Muscle layer of colon (tissue), 2 donors: ENCODE data around the gene GSTM1.
A peak's percentile ranks its signal among the peaks of the same experiment; 100 is the strongest.
"Not testable (repeated sequence)": the region's sequence is repeated elsewhere in the genome, so short reads cannot be mapped to it uniquely, and the experiment has no call there.

Experiments used
- H3K27ac ChIP-seq: one replicate; pipeline ENCODE4 v1.7.0; 2013; ENCODE audit warnings: low read depth, mild to moderate bottlenecking, low read length, moderate library complexity
- H3K27me3 ChIP-seq, 2 donors: one replicate each; pipeline ENCODE4 v1.7.0; 2013; ENCODE audit warnings: low read length in 2 of 2, mild to moderate bottlenecking in 2 of 2; ENCODE audit not compliant: insufficient read depth in 2 of 2, control insufficient read depth in 1 of 2
- H3K36me3 ChIP-seq: one replicate; pipeline ENCODE4 v1.7.0; 2013; ENCODE audit warnings: mild to moderate bottlenecking, low read length; ENCODE audit not compliant: insufficient read depth
- H3K4me1 ChIP-seq: one replicate; pipeline ENCODE4 v1.7.0; 2013; ENCODE audit warnings: mild to moderate bottlenecking, low read length; ENCODE audit not compliant: insufficient read depth
- H3K4me3 ChIP-seq, 2 donors: one replicate each; pipeline ENCODE4 v1.7.0; 2013; ENCODE audit warnings: low read length in 2 of 2, low read depth in 1 of 2, mild to moderate bottlenecking in 1 of 2, moderate library complexity in 1 of 2
- H3K9ac ChIP-seq: one replicate; pipeline ENCODE4 v1.7.0; 2013; ENCODE audit warnings: low read length
- H3K9me3 ChIP-seq: one replicate; pipeline ENCODE4 v1.7.0; 2013; ENCODE audit warnings: mild to moderate bottlenecking, low read length
- donor health status: abdominal sarcoma.
- donor health status: Adenocarcinoma of cecum.

The GSTM1 gene

GRCh38 chr1:109661391-109661790, 26.2 kb upstream of the GSTM1 start:
- Histone ChIP-seq H3K27ac (no peak overlapping the region), H3K4me1 (no peaks in the 10 kb centered on the region), H3K9ac (no peak overlapping the region), H3K9me3 (no peaks in the 10 kb centered on the region), H3K4me3 (no peak overlapping the region), H3K36me3 (peaks cover 23% of the 10 kb centered on the region), H3K27me3 (no peaks in the 10 kb centered on the region)

DNA sequence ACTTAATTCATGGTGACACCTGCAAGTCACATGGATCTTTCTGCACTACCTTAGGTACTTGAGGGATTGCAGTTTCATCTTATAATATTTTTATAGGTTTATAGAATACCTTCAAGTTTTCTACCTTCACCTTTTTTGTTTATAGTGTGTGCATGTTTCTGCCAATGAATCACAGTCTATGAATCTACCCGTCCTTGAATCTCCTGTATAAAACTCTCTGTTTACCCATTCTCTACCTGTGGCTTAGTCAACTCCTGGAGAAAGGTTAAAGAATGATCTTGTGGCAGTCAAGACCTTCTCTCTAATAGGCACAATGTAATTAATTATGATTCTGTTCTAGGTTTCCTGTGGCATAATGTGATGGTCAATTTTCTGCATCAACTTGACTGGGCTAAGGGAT, 22.9 kb upstream of the GSTM1 start:
- Histone ChIP-seq H3K27me3 (no peaks in the 10 kb centered on the region), H3K4me3 (no peak overlapping the region), H3K4me1 (peaks cover 9% of the 10 kb centered on the region), H3K9ac (no peak overlapping the region), H3K27ac (no peak overlapping the region), H3K9me3 (no peaks in the 10 kb centered on the region), H3K36me3 (peaks cover 13% of the 10 kb centered on the region)

GRCh38 chr1:109667452-109668122, 20.0 kb upstream of the GSTM1 start, which contains the start of gene GSTM2:
Gene GSTM2 (plus strand): TSS chr1:109668057. CDS start chr1:109668116, 59 bp downstream.
- Histone ChIP-seq H3K27ac (peak within 1 kb of the TSS; percentile 41), H3K9me3 (no peaks in the 10 kb centered on the region), H3K36me3 (peaks cover 12% of the 10 kb centered on the region), H3K9ac (peak within 1 kb of the TSS; percentile 53), H3K4me3 (peak within 1 kb of the TSS; percentile 62 to 77), H3K27me3 (no peaks in the 10 kb centered on the region), H3K4me1 (peaks cover 13% of the 10 kb centered on the region)

DNA sequence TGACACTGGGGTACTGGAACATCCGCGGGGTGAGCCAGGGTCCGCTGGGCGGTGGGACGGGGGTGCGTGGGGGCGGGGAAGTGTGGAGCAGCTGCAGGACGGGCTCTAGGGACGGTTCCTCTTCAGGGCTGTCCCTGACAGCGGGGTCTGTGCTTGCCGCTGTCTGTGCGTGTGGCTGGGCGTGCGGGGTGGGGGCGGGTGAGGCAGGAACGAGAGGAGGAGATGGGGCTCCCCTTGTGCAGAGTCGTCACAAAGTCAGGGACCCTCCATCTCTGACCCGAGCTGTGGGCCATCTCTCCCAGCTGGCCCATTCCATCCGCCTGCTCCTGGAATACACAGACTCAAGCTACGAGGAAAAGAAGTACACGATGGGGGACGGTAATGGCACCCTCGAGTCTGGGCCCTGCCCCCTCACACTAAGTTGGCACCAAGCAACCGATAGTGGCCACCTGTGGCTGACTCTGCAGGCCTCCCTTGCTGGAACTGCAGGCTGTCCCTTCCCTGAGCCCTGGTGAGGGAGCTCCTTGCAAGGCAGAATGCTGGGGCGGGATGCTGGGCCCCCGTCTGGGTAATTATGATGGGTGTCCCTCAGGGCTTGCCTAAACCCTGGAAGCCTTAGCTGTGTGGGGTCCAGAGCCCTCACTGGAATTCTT, 19.4 kb upstream of the GSTM1 start:
- H3K4me3 ChIP-seq, result peak overlapping the region; percentile 62 to 77
- H3K9ac ChIP-seq, result peak overlapping the region; percentile 53
- H3K27ac ChIP-seq, result peak overlapping the region; percentile 41
- no peaks in the 10 kb centered on the region for H3K27me3 ChIP-seq
- peaks cover 13% of the 10 kb centered on the region for H3K4me1 ChIP-seq
- H3K9me3 ChIP-seq, result no peaks in the 10 kb centered on the region
- H3K36me3 ChIP-seq, result peaks cover 12% of the 10 kb centered on the region

GRCh38 chr1:109669246-109669948, 18.2 kb upstream of the GSTM1 start:
- no peak overlapping the region for H3K9ac ChIP-seq
- H3K36me3 ChIP-seq, result peaks cover 12% of the 10 kb centered on the region
- no peak overlapping the region for H3K4me3 ChIP-seq
- no peaks in the 10 kb centered on the region for H3K9me3 ChIP-seq
- peaks cover 13% of the 10 kb centered on the region for H3K4me1 ChIP-seq
- H3K27me3 ChIP-seq, result no peaks in the 10 kb centered on the region
- H3K27ac ChIP-seq, result no peak overlapping the region

DNA sequence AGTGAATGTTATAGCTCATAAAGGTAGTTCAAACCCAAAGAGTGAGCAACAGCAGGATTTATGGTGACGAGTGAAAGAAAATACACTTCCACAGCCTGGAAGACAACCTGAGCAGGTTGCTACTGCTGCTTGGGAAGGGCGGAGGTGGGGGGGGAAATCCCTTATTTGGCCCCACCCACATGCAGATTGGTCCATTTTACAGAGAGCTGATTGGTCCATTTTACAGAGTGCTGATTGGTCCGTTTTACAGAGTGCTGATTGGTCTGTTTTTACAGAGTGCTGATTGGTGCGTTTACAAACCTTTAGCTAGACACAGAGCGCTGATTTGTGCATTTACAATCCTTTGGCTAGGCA, 17.7 kb upstream of the GSTM1 start:
- not testable (repeated sequence) for H3K4me3 ChIP-seq

DNA sequence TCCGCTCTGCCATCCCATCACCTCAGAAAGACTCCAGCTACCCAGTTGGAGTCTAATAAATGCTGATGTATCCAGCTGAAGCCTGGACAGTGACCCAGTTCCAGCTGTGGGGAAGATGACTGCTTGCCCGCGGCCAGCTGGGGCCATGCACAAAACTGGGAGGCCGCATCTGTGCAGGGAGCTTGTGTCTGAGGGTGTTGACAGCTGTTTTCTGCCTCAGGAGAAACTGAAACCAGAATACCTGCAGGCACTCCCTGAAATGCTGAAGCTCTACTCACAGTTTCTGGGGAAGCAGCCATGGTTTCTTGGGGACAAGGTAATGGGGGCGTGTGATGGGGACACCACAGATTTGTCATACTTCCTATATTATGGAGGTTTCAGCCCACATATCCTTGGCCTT, 16.6 kb upstream of the GSTM1 start:
- H3K36me3 ChIP-seq, result peaks cover 7% of the 10 kb centered on the region
- H3K27ac ChIP-seq, result no peak overlapping the region
- no peak overlapping the region for H3K4me3 ChIP-seq
- H3K4me1 ChIP-seq, result peaks cover 13% of the 10 kb centered on the region
- H3K9me3 ChIP-seq, result no peaks in the 10 kb centered on the region
- no peaks in the 10 kb centered on the region for H3K27me3 ChIP-seq
- no peak overlapping the region for H3K9ac ChIP-seq

More for the DNA sequence above, 17.7 kb upstream of the GSTM1 start:
- H3K9ac ChIP-seq, H3K27me3 ChIP-seq, H3K36me3 ChIP-seq, H3K9me3 ChIP-seq, H3K27ac ChIP-seq: not testable (repeated sequence)
- H3K4me1 ChIP-seq, result peaks cover 13% of the 10 kb centered on the region

DNA sequence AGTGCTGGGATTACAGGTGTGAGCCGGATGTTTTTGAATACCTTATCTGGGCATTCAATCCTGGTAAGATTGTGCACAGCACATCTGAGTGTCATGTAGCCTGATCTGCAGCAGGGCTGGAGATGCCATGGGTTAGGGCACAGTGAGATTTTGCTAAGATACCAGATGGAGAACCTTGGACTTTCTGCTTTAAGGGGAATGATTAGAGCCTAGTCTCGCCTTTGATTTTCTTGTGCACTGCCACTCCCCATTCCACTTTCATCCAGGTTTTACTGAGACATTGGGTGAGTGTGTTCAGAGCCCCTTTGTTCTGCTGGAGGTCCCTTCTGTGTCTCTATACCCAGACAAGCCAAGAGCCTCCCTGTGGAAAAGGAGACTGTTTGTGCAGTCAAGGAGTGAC, 13.8 kb upstream of the GSTM1 start:
- not testable (repeated sequence) for H3K27me3 ChIP-seq, H3K4me1 ChIP-seq, H3K36me3 ChIP-seq, H3K4me3 ChIP-seq, H3K9me3 ChIP-seq, H3K9ac ChIP-seq, H3K27ac ChIP-seq

DNA sequence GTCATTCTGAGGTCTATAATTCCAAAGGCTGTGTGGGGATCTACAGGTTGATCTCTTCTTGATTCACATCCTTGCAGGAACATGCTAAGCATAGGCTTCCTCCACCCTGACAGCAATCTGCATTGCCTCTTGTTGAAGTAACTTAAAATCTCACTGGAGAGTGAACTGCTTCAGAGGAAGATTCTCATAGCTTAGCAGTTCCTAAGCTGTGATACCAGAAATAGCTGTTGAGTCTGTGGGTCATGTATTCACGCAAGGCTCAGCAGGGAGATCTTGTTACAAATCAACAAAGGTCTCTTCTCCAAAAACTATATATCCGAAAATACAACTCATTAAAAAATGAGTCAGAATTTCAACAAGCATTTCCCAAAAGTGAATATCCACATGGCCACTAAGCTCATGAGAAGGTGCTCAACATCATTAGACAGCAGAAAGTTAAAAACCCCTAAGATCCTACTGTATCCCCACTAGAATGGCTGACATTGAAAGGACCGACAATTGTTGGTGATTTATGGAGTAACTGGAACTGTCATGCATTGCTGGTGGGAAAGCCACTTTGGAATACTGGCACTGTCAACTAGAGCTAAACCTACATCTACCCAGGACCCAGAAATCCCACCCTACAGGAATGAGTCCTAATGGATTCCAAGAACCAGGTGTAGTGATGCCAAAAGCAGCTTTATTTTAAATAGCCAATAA, 10.8 kb upstream of the GSTM1 start:
- H3K4me3 ChIP-seq, H3K36me3 ChIP-seq, H3K9me3 ChIP-seq, H3K4me1 ChIP-seq, H3K27ac ChIP-seq, H3K27me3 ChIP-seq, H3K9ac ChIP-seq: not testable (repeated sequence)

DNA sequence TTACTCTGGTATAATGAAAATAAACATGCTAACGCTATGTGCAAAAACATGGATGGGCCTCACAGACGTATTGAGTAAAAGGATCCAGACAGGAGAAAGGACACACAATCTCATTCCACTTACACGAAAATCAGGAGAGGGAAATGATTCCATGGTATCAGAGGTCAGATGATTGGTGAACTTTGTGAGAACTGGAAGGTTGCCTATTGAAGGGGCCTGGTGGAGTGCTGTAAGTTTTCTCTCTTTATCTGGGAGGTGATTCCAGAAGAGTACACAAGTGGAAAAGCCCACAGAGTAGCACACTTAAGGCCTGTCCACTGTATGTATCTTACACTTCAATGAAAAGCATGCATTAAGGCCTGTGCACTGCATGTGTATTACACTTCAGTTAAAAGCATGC, 10.2 kb upstream of the GSTM1 start:
- no peaks in the 10 kb centered on the region for H3K27me3 ChIP-seq
- no peak overlapping the region for H3K9ac ChIP-seq
- H3K9me3 ChIP-seq, result no peaks in the 10 kb centered on the region
- no peaks in the 10 kb centered on the region for H3K36me3 ChIP-seq
- no peak overlapping the region for H3K4me3 ChIP-seq
- H3K27ac ChIP-seq, result no peak overlapping the region
- no peaks in the 10 kb centered on the region for H3K4me1 ChIP-seq

DNA sequence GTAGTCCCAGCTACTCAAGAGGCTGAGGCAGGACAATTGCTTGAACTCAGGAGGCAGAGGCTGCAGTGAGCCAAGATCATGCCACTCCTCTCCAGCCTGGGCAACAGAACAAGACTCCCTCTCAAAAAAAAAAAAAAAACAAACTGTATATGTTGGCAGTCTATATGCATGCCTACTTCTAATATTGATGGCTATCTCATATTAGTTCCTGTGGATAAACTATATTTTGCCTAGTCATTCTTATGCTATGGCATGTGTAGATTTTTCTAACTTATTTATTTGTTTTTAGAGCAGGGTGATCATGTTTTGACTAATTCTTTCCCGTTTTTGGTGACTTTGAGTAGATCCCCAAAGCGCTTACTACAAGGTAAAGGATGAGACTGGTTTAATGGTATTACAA, 9.0 kb upstream of the GSTM1 start:
- not testable (repeated sequence) for H3K36me3 ChIP-seq, H3K9me3 ChIP-seq, H3K27me3 ChIP-seq, H3K27ac ChIP-seq, H3K9ac ChIP-seq, H3K4me3 ChIP-seq, H3K4me1 ChIP-seq
